SH-SY5Y (cell line): ENCODE data around the gene MOCS3.

Experiments used
- GATA2 ChIP-seq: IDR thresholded peaks from 2 replicates; pipeline ENCODE4 v1.6.1; 2011; ENCODE audit warnings: mild to moderate bottlenecking, low read depth, low read length
- GATA3 ChIP-seq: IDR thresholded peaks from 2 replicates; pipeline ENCODE4 v1.6.1; 2011; ENCODE audit warnings: low read depth, mild to moderate bottlenecking, low read length, moderate library complexity

Gene MOCS3

DNA sequence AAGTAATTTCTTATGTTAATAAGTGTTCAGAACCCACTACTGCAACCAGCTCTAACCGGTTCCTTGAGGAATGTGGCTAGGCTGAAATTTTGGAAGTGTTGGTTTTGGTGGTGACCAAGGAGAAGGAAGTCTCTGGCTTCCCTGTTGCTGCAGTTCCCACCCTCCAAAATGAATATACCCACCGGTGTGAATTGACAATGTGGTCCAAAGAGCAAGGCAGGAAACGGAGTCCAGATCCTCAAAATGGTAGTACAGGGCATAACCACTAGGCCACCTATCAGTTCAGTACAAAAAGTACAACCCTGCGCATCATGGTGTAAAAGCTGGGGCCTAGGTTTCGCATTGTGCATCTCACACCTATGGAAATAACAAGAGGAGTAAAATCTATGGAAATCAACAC is 30.1 kb upstream of the MOCS3 start:
- TF ChIP-seq GATA3 = no peak
- TF ChIP-seq GATA2 = no peak

DNA sequence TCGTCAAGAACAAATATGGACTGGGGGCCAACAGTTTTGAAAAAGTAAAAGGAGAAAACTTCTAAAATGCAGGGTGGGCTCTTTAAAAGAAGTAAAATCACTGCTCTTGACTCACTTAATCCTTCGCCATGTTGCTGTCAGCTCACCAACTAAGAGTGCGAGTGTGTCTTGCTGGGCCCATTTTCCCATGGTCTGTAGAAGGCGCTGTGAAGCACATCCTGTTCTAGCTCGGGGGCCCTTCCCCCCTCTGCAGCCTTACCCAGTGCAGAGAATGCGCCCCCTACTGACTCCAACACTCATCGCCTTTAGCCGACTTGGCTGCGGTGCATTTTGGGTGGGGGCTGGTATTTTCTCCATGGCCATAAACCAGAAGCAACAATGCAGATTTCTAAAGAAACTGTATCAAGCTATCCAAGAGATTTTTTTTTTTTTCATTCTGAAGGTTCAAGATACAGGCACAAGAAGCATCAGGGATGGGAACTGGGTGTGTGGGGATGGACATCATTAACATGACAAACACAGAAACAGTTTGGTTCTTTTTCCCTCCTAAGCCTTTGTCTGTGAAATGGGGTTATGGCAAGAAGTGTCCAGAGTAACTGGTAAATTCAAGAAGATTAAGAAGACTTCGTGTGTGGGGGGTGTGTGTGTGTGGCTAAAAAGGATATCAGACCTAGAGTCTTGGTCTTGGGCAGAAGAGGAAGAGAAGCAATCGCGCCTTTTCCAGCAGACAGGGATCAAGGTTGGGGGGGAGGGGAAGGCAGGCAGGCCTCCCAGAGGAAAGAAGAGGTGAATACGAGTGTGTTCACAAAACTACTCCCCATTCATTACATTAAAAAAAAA is 29.1 kb upstream of the MOCS3 start:
- no peak for TF ChIP-seq GATA2
- no peak for TF ChIP-seq GATA3

DNA sequence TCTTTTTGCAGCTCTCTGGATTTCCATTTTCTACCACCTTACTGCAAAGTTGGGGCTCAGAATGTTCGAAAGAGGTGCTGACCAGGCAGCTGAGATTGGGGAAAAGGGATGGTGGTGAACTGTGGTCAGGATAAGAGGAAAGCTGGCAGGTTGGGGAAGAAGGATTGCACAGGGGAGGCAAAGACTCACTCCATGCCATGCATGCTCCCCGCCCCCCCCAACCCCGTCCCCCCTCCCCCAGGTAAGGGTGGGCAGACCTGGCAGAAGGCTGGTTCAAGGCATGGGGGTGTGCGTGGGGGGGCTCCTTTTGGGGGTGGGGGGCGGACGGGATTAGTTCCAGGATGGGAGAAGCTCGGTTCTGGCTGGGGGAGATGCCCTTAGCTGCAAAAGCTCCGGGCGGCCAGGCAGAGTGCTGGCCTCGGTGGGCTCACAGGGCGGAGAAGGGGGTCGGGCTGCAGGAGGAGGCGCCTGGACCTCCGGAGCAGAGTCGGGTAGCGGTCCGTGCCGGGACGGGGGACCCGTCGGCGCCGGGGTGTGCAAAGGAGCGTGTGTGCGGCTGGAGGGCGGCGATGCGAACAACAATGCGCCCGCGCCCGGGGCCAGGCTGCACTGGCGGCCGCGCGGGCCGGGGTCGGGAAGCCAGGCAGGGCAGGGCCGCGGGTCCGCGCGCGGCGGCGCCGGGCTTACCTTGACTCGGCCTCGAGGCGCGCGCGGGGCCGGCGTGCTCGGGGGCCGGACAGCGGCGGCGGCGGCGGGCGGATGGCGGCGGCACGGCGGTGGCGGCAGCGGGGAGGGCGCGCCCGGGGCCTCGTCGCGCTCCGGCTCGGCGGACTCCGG is 28.3 kb upstream of the MOCS3 start:
- TF ChIP-seq GATA3 (no peak), GATA2 (no peak)

DNA sequence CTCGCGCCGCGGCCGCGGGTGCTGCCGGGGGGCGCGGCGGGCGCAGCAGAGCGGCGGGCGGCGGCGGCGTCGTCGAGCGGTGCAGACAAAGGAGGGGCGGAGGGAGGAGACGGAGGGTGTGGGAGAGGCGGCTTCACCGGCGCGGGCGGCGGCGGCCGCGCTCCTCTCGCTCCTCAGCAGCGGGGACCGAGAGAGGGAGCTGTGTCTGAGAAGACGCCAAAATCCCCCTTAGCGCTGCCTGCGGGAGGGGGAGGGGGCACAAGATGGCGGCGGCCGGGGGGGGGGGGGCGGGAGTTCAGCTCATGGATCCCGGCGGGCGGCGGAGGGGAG is 27.7 kb upstream of the MOCS3 start:
- TF ChIP-seq GATA3 = no peak
- TF ChIP-seq GATA2 = no peak

DNA sequence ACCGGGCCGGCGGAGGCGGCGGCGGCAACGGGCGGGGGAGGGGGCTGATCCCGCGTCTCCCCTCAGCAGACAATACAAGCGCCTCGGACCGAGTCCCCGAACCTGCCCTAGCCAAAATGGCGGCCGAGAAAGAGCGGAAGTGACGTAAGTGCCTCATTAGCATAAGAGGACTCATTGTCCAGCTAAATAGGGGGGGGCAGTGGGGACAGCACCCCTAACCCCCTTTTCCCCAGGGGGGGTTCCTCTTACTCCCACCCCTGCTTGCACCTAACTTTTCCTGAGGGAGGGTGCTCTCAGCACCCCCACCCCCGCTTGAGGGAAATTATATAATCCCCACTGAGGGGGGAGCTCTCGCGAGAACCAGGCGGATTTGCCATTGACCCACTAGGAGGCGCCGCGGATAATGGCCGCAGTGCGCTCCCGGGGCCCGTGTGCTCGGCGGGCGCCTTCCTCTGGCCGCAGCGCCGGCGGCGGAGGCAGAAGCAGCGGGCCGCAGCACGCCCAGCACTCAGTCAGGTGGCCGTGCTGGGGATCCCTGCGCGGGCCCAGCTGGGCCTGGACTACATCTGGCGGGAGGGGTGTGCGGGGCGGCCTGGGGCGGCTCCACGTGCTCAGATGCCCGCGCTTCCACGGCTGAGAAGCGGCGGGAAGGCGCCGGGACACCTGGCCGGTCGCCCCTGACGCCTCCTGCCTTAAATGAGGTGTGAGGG is 27.2 kb upstream of the MOCS3 start, which contains the start of gene ADNP:
Gene ADNP, minus strand, starts transcription at position 132 of the 710 bp plus-strand sequence. CDS start 27,441 bp downstream, outside the sequence.
- TF ChIP-seq GATA3 (no peak), GATA2 (no peak; the same call in 1 of the 2 replicates)

DNA sequence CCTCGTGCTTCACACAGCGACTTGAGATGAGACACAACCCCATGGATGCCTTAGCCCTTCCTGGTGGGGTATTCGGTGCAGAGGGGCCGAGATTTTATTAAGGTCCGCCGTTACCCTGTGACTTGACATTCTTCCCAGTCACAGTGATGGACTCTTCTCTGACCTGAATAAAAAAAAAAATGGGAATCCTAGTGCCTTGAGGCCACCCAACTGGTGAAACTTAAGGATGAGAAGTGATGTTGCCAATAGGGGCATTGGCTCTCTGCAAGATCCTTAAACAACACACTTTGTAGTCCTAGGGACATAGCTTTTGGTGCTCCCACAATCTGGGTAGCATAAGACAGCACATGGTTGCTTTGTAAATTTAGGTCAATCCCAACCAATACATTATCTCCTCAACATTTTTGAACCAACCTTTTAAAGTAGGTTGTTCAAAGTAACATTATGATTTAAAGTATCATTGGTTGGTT is 26.6 kb upstream of the MOCS3 start:
- no peak for TF ChIP-seq GATA2
- no peak for TF ChIP-seq GATA3

DNA sequence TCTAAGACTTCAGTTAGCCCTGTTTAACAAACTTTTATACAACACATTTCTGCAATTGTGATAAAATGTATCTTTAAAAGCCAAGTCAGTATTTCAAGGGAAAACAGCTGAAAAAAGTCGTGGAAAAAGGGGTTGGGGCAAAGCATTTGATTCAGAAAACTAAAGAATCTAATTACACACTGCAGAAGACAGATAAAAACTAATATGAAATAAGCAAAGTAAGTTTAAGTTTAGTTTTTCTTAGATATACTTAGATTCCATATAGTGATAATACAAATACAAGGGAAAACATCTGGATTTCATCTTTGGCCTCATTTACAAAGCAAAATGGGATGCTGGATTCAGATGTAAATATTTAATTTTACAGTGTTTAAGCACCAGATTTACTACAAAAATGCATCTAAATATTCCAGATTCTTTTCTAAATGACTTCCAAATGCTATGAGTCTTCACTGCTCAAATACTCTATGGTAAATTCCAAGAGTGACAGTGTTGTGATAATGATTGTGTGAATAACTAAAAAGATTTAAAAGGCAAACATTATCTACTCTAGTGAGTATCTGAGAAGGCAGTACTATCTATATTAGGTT is 25.8 kb upstream of the MOCS3 start:
- no peak for TF ChIP-seq GATA2
- TF ChIP-seq GATA3 = no peak

DNA sequence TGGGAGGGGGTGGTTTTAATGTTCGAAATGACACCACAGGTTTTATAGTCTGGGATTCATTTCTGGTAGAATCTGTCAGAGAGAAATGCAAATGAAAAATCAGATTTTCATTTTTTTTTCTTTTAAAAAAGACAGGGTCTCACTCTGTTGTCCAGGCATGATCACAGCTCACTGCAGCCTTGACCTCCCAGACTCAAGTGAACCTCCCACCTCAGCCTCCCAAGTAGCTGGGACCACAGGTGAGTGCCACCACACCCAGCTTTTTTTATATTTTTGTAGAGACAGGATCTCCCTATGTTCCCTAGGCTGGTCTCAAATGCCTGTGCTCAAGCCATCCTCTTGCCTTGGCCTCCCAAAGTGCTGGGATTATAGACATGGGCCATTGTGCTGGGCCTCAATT is 25.0 kb upstream of the MOCS3 start:
- TF ChIP-seq GATA2 (no peak), GATA3 (no peak)

DNA sequence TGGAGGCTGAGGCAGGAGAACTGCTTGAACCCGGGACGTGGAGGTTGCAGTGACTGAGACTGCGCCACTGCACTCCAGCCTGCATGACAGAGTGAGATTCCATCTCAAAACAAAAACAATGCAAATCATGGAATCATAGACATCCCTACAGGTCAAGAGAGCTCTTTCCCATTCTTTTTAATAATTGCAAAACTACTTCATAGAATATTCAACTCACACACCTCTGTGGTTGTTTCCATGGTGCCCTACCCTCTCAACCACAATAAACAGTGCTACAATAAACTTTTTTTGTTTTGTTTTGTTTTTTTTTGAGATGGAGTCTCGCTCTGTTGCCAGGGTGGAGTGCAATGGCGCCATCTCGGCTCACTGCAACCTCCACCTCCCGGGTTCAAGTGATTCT is 15.5 kb upstream of the MOCS3 start:
- TF ChIP-seq GATA3 (no peak), GATA2 (no peak)

DNA sequence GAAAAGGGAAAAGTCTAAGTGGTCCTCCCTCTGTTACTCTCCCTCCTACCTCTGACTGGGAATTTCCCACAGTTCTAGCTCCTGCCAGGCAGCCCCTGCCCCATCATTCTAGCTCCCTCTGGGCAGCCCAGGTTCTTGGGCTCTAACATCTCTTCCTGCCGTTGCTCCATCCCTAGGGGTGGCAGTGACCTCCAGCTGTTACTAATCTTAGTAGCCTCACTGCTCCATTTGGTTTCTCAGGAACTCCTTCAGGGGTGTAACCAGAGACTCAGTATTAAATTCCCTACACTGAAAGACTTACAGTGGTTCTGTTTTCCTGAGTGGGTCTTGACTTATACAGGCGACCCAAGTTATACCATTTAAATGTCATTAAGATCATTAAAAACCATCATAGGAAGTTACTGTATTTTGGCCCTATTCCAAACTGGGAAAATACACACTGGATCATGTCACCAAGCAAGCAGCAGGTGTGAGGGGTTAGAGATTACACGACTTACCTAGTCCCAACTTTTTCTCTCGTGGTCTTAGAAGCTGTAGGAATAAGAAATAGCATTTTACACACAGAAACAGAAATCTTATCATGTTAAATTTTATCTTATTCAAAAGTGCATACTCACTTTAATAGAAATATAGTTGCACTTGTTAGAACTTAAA is 10.4 kb upstream of the MOCS3 start:
- no peak for TF ChIP-seq GATA2
- TF ChIP-seq GATA3 = no peak

DNA sequence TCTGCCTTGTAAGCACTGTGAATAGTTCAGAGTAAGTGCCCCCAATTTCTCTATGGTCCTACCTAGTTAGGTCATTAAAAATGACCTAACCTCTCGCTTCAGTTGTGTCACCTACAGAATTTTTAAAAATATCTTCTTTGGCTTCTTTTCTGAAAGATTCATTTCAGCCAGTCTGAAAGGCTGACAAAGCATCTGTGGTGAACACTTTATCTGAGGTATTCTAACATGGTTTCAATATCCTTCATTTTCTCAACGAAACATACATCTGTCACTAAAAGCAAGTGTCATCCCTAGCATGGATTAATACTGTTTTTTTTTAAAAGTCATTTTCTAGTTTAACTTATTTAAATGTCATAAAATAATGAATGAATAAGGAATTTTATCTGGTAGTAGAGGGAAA is 5.4 kb upstream of the MOCS3 start:
- TF ChIP-seq GATA2 (no peak), GATA3 (no peak)

DNA sequence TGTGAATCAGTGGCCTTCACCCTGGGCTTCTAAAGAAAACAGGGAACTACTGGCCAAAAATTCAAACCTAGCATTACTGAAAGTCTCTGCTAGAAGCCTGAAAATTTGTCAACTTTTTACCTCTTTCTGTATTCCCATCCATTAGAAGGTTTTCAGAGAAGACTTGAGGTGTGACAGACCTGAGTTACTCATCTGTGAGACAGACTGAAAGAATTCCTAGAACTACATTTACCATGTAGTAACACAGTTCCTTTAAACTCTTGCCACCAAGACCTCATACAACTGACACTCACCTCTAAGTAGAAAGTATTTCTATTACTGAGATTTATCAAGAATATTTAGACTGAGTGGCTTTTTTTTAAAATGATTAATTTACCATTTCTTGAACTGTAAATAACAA is 4.8 kb upstream of the MOCS3 start:
- TF ChIP-seq GATA3 (no peak), GATA2 (no peak)

DNA sequence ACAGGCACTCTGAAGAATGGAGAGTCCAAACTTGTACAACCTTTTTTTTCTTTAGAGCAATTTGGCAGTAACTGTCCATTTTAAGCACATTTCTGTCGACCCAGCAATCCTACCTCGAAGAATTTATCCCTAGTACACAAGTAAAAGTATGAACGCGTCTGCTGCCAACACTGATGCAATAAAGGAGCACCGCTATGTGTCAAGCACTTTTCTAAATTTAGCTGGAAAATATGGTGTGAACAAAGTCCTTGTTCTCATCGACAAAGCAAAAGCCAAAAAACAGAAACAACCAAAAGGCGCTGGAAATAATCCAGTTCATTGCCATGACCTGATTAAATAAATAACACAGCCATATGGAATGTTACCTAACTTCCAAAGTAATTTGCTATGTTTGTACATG is 1.3 kb upstream of the MOCS3 start:
- TF ChIP-seq GATA2 = no peak
- no peak for TF ChIP-seq GATA3
